GM19193 (cell line): ENCODE data around the gene SLC22A3.

ENCODE experiments used
- POLR2A ChIP-seq: IDR thresholded peaks from 4 replicates; pipeline ENCODE4 v1.6.1; 2011; ENCODE audit not compliant: insufficient read depth, insufficient read length; ENCODE audit errors: extremely low read depth

Gene SLC22A3

GRCh38 chr6:160379466-160379865, 31.3 kb downstream of the SLC22A3 start:
- no peak for TF ChIP-seq POLR2A

GRCh38 chr6:160382946-160383345, 34.8 kb downstream of the SLC22A3 start:
- no peak for TF ChIP-seq POLR2A

GRCh38 chr6:160386869-160387530, 38.8 kb downstream of the SLC22A3 start:
- no peak for TF ChIP-seq POLR2A

- TF ChIP-seq POLR2A = no peak
Observed at GRCh38 chr6:160387916-160388643, 39.9 kb downstream of the SLC22A3 start.

- TF ChIP-seq POLR2A = no peak
Observed at GRCh38 chr6:160388922-160389321, 40.7 kb downstream of the SLC22A3 start.

- no peak for TF ChIP-seq POLR2A
Observed at GRCh38 chr6:160391419-160392116, 43.4 kb downstream of the SLC22A3 start.

- no peak for TF ChIP-seq POLR2A
Observed at GRCh38 chr6:160393891-160394653, 45.9 kb downstream of the SLC22A3 start.

GRCh38 chr6:160394654-160395035, 46.5 kb downstream of the SLC22A3 start:
- no peak for TF ChIP-seq POLR2A

- no peak for TF ChIP-seq POLR2A
Observed at GRCh38 chr6:160395187-160395586, 47.0 kb downstream of the SLC22A3 start.

GRCh38 chr6:160396292-160396691, 48.1 kb downstream of the SLC22A3 start:
- no peak for TF ChIP-seq POLR2A

- TF ChIP-seq POLR2A = no peak
Observed at GRCh38 chr6:160398674-160399271, 50.6 kb downstream of the SLC22A3 start.

- no peak for TF ChIP-seq POLR2A
Observed at GRCh38 chr6:160400446-160400845, 52.3 kb downstream of the SLC22A3 start.

- TF ChIP-seq POLR2A = no peak
Observed at GRCh38 chr6:160408528-160408927, 60.4 kb downstream of the SLC22A3 start.

- TF ChIP-seq POLR2A = no peak
Observed at GRCh38 chr6:160412993-160413392, 64.8 kb downstream of the SLC22A3 start.

GRCh38 chr6:160417146-160417545, 69.0 kb downstream of the SLC22A3 start:
- no peak for TF ChIP-seq POLR2A
